SK-N-SH (cell line): ENCODE measurements around the gene KHNYN. TPM values are rescaled to one million over a fixed set of nuclear protein-coding genes. Genes with fewer than 3 reads are reported as not detected.

ENCODE experiments used
- CTCF ChIA-PET: fragments of 300-600, 350-600 bp; formaldehyde crosslinking; extraction: SDS; loops from one replicate; lab custom pipeline; 2021; lab: Yijun Ruan, JAX
- POLR2A ChIA-PET: fragments of 350-600 bp; sonication (Branson Sonifier 250); formaldehyde crosslinking; extraction: SDS; loops from one replicate; lab custom pipeline; 2020; ENCODE audit warnings: antibody characterized with exemption, inconsistent platforms; lab: Yijun Ruan, JAX
- DNase-seq: peaks from one replicate; pipeline ENCODE4 v3.0.0; 2012
- H2AFZ ChIP-seq: fragments of 200-600 bp; sonication (generic); 2 replicates; pipeline ENCODE4 v1.8.1; 2016; ENCODE audit warnings: antibody characterized with exemption, mild to moderate bottlenecking, low read depth
- H3F3A ChIP-seq: fragments of 200-600 bp; sonication (generic); replicated peaks from 2 replicates; pipeline ENCODE3; 2016; ENCODE audit warnings: antibody characterized with exemption, mild to moderate bottlenecking; ENCODE audit not compliant: insufficient read depth
- H3K27ac ChIP-seq, 2 experiments: fragments of 200-500 bp in 1 of 2; fragments of 200-600 bp in 1 of 2; sonication (Bioruptor generic) in 1 of 2; sonication (generic), shearing (Covaris generic) in 1 of 2; 2 replicates each; pipeline versions ENCODE4 v1.5.1 to v1.6.1; 2014 to 2016; ENCODE audit warnings: low read depth in 2 of 2, inconsistent platforms in 1 of 2, low read length in 1 of 2, mild to moderate bottlenecking in 1 of 2, mixed read lengths in 1 of 2
- H3K27me3 ChIP-seq: fragments of 200-600 bp; sonication (generic), shearing (Covaris generic); 2 replicates; pipeline ENCODE4 v1.6.1; 2016; ENCODE audit warnings: mixed run types; ENCODE audit not compliant: insufficient read depth
- H3K36me3 ChIP-seq, 2 experiments: fragments of 200-500 bp in 1 of 2; fragments of 200-600 bp in 1 of 2; sonication (Bioruptor generic) in 1 of 2; sonication (generic) in 1 of 2; replicated peaks in 1 of 2; 2 replicates each; pipeline versions ENCODE3 to v1.5.1; 2014 to 2016; ENCODE audit warnings: low read length in 1 of 2, mild to moderate bottlenecking in 1 of 2; ENCODE audit not compliant: insufficient read depth in 2 of 2, control insufficient read depth in 1 of 2
- H3K4me1 ChIP-seq, 2 experiments: fragments of 200-500 bp in 1 of 2; fragments of 200-600 bp in 1 of 2; sonication (Bioruptor generic) in 1 of 2; sonication (generic), shearing (Covaris generic) in 1 of 2; 2 replicates each; pipeline versions ENCODE4 v1.5.1 to v1.6.1; 2014 to 2016; ENCODE audit warnings: low read depth in 1 of 2, low read length in 1 of 2, mixed run types in 1 of 2; ENCODE audit not compliant: insufficient read depth in 2 of 2, control insufficient read depth in 1 of 2
- H3K4me2 ChIP-seq: fragments of 200-600 bp; sonication (generic), shearing (Covaris generic); 2 replicates; pipeline ENCODE4 v1.6.1; 2017; ENCODE audit warnings: mixed run types
- H3K4me3 ChIP-seq, 2 experiments: fragments of 200-500 bp in 1 of 2; fragments of 200-600 bp in 1 of 2; sonication (Bioruptor generic) in 1 of 2; sonication (generic), shearing (Covaris generic) in 1 of 2; 2 replicates each; pipeline versions ENCODE4 v1.5.1 to v1.8.1; 2014 to 2016; ENCODE audit warnings: low read depth in 2 of 2, inconsistent platforms in 1 of 2, low read length in 1 of 2, mild to moderate bottlenecking in 1 of 2, mixed read lengths in 1 of 2, moderate library complexity in 1 of 2
- H3K79me2 ChIP-seq: fragments of 200-600 bp; sonication (generic); 2 replicates; pipeline ENCODE4 v1.8.1; 2017; ENCODE audit warnings: mild to moderate bottlenecking; ENCODE audit not compliant: insufficient read depth
- H3K9ac ChIP-seq: fragments of 200-600 bp; sonication (generic); 2 replicates; pipeline ENCODE4 v1.6.1; 2017; ENCODE audit warnings: mixed run types
- H3K9me2 ChIP-seq: fragments of 200-600 bp; sonication (generic); 2 replicates; pipeline ENCODE4 v1.6.1; 2017; ENCODE audit warnings: mixed run types
- H3K9me3 ChIP-seq: fragments of 200-600 bp; sonication (generic); 2 replicates; pipeline ENCODE4 v1.6.1; 2017; ENCODE audit warnings: mixed run types, mild to moderate bottlenecking, moderate library complexity
- H4K20me1 ChIP-seq: fragments of 200-600 bp; sonication (generic); 2 replicates; pipeline ENCODE4 v1.6.1; 2017; ENCODE audit warnings: mild to moderate bottlenecking, mixed run types; ENCODE audit not compliant: insufficient read depth
- CTCF ChIP-seq: fragments of 200-600 bp; sonication (generic); IDR thresholded peaks from 2 replicates; pipeline ENCODE4 v1.6.1; 2017; ENCODE audit warnings: antibody characterized with exemption, mild to moderate bottlenecking, moderate library complexity
- EP300 ChIP-seq, 2 experiments: IDR thresholded peaks; 2 replicates each; pipeline versions ENCODE4 v1.4.0 to v1.6.1; 2012; ENCODE audit warnings: borderline replicate concordance in 1 of 2, low read depth in 1 of 2, low read length in 1 of 2
- FOSL2 ChIP-seq: IDR thresholded peaks from 2 replicates; pipeline ENCODE4 v1.4.0; 2012; ENCODE audit warnings: low read depth, mild to moderate bottlenecking, moderate library complexity, borderline replicate concordance
- FOXJ3 ChIP-seq: sonication (generic); formaldehyde crosslinking; IDR thresholded peaks from 2 replicates; pipeline ENCODE4 v1.5.1; 2020; ENCODE audit warnings: mild to moderate bottlenecking, missing genetic modification reagents
- GATA2 ChIP-seq: sonication (generic); formaldehyde crosslinking; IDR thresholded peaks from 2 replicates; pipeline ENCODE4 v1.5.0; 2020; ENCODE audit warnings: mild to moderate bottlenecking, missing genetic modification reagents
- IRF3 ChIP-seq: fragments of 150-350 bp; IDR thresholded peaks from 2 replicates; pipeline ENCODE4 v1.6.1; 2016; ENCODE audit warnings: mild to moderate bottlenecking, low read depth, low read length
- PBX3 ChIP-seq: IDR thresholded peaks from 2 replicates; pipeline ENCODE4; 2012
- RCOR1 ChIP-seq: fragments of 150-350 bp; IDR thresholded peaks from 2 replicates; pipeline ENCODE4 v1.6.1; 2017; ENCODE audit warnings: antibody characterized with exemption, low read length
- REST ChIP-seq: IDR thresholded peaks from 2 replicates; pipeline ENCODE4 v1.6.1; 2012; ENCODE audit warnings: mild to moderate bottlenecking, low read depth, low read length, moderate library complexity
- RFX5 ChIP-seq: IDR thresholded peaks from 2 replicates; pipeline ENCODE4 v1.6.1; 2012; ENCODE audit warnings: mild to moderate bottlenecking, improper control_type of control experiment, low read length
- RXRA ChIP-seq: IDR thresholded peaks from 2 replicates; pipeline ENCODE4 v1.4.0; 2012; ENCODE audit warnings: low read depth, mild to moderate bottlenecking, borderline replicate concordance
- TAF1 ChIP-seq: IDR thresholded peaks from 2 replicates; pipeline ENCODE4 v1.6.1; 2012; ENCODE audit warnings: low read depth, mild to moderate bottlenecking, low read length, moderate library complexity, borderline replicate concordance
- USF2 ChIP-seq: fragments of 150-350 bp; IDR thresholded peaks from 2 replicates; pipeline ENCODE4 v1.6.1; 2017; ENCODE audit warnings: antibody characterized with exemption, low read length, low read depth, borderline replicate concordance
- YY1 ChIP-seq: IDR thresholded peaks from 2 replicates; pipeline ENCODE4 v1.4.0; 2012; ENCODE audit warnings: low read depth, mild to moderate bottlenecking
- ZBTB33 ChIP-seq: IDR thresholded peaks from 2 replicates; pipeline ENCODE4 v1.4.0; 2012; ENCODE audit warnings: low read depth, borderline replicate concordance
- WGBS: methylation state at CpG from one replicate; pipeline ENCODE4 v1.1.6; 2017; ENCODE audit warnings: low lambda C conversion rate; 5-methylcytosine and 5-hydroxymethylcytosine counted together
- polyA plus RNA-seq, 3 experiments: library from polyadenylated mRNA; depleted of rRNA; stranded (reverse); fragments of >200 nt; gene quantifications; 2 replicates each; pipeline ENCODE4 v1.2.3, GENCODE V29; 2012

The KHNYN gene
- polyA plus RNA-seq, 1 of the 3 experiments (the other 2 are of a cell fraction) = 18.3 TPM

- TF ChIP-seq REST = no peak
- TF ChIP-seq IRF3 = no peak
- no peak for TF ChIP-seq GATA2 (CRISPR knock-in tag)
- TF ChIP-seq ZBTB33 = no peak
- TF ChIP-seq RCOR1 = no peak
- no peak for TF ChIP-seq PBX3
- no peak for TF ChIP-seq EP300 (IDR thresholded peaks at IDR 0.05; ENCODE audit: borderline replicate concordance in 1 of 2, low read depth in 1 of 2, low read length in 1 of 2)
- TF ChIP-seq CTCF = no peak
- no peak for TF ChIP-seq TAF1
- no peak for TF ChIP-seq RFX5
- TF ChIP-seq YY1 = no peak
- no peak for TF ChIP-seq RXRA
- no peak for TF ChIP-seq FOSL2
- no peak for TF ChIP-seq USF2
- TF ChIP-seq FOXJ3 (CRISPR knock-in tag) = no peak
- peak overlapping the region in 1 of 2 experiments; percentile 66; a peak in 1 of 4 replicates for H3K4me3 ChIP-seq
- 0 out of 2 replicates have a peak overlapping the region, but pooled peaks have one; percentile 35 for H2AFZ ChIP-seq
- H3K79me2 ChIP-seq = no peaks in the 10 kb centered on the region
- no peaks in the 10 kb centered on the region for H3K9me2 ChIP-seq
- 52% methylated on average over 7 of the region's 7 CpGs for WGBS
- peaks cover 0 to 32% of the 10 kb centered on the region in 2 experiments; a peak in 1 of 4 replicates for H3K4me1 ChIP-seq
- ChIA-PET POLR2A (interaction anchor here (0.6 to 1.2 kb wide), 3 partner anchors 30 to 33 kb away, joined by 3 to 7 read pairs (median 5); partner anchors contain the start of gene KHNYN), CTCF (interaction anchor here (0.6 to 5.6 kb wide), 8 partner anchors 14 to 65 kb away, joined by 3 to 35 read pairs (median 8); no protein-coding TSS in a partner anchor)
- H3F3A ChIP-seq = peaks cover 12% of the 10 kb centered on the region
- no peaks in the 10 kb centered on the region for H3K36me3 ChIP-seq
- no peak overlapping the region for H3K9ac ChIP-seq
- no peaks in the 10 kb centered on the region for H3K9me3 ChIP-seq
- no peaks in the 10 kb centered on the region for H4K20me1 ChIP-seq
- peak; percentile 73 for DNase-seq
- peak overlapping the region in 1 of 2 experiments; percentile 39; a peak in 1 of 4 replicates for H3K27ac ChIP-seq
- H3K4me2 ChIP-seq = 0 out of 2 replicates have a peak overlapping the region, but pooled peaks have one; percentile 86
- H3K27me3 ChIP-seq = no peaks in the 10 kb centered on the region
These were observed 31.5 kb upstream of the KHNYN start for GRCh38 chr14:24398293-24398652.
